ENCODE data around the gene BMPR2.

DNA sequence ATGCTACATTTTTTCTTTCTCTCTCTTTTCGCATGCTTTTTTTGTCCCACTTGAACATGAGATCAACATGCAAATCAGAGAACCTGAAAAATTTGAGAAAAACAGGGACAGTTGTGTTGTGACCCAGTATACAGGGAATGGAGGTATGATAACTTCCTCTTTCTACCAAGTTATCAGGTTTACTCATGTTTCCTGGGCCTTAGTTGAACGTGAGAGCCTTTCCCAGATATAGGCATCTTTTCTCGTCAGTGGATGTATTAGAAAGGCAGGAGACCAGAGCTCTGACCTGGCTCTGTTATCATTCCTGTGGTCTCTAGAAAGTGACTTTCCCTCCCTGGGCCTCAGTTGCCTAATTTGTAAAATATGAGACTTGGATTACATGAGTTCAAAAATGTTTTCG lies 228.6 kb downstream of the BMPR2 start:
- TF ChIP-seq, protein P1, sequence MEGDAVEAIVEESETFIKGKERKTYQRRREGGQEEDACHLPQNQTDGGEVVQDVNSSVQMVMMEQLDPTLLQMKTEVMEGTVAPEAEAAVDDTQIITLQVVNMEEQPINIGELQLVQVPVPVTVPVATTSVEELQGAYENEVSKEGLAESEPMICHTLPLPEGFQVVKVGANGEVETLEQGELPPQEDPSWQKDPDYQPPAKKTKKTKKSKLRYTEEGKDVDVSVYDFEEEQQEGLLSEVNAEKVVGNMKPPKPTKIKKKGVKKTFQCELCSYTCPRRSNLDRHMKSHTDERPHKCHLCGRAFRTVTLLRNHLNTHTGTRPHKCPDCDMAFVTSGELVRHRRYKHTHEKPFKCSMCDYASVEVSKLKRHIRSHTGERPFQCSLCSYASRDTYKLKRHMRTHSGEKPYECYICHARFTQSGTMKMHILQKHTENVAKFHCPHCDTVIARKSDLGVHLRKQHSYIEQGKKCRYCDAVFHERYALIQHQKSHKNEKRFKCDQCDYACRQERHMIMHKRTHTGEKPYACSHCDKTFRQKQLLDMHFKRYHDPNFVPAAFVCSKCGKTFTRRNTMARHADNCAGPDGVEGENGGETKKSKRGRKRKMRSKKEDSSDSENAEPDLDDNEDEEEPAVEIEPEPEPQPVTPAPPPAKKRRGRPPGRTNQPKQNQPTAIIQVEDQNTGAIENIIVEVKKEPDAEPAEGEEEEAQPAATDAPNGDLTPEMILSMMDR (optimal IDR thresholded peaks at IDR 0.05 in 1 of 3, IDR thresholded peaks at IDR 0.05 in 1 of 3, conservative IDR thresholded peaks at IDR 0.05 in 1 of 3; ENCODE audit: extremely low read depth in 1 of 3, insufficient read depth in 2 of 3, low read length in 3 of 3) = no peak
- no peak for TF ChIP-seq EZH2 (IDR thresholded peaks at IDR 0.05; ENCODE audit: low read length)

Data from keratinocyte (primary cell).